GM12874 (cell line): ENCODE measurements around the gene MARK2.
A peak's percentile ranks its signal among the peaks of the same experiment; 100 is the strongest.

ENCODE experiments used
- TF ChIP-seq, protein P1 (sequence below): IDR thresholded peaks from 2 replicates; pipeline ENCODE4 v1.5.1; 2011; ENCODE audit warnings: low read depth, mild to moderate bottlenecking, control low read depth, low read length, moderate library complexity; ENCODE audit not compliant: insufficient read depth

MARK2 gene

DNA sequence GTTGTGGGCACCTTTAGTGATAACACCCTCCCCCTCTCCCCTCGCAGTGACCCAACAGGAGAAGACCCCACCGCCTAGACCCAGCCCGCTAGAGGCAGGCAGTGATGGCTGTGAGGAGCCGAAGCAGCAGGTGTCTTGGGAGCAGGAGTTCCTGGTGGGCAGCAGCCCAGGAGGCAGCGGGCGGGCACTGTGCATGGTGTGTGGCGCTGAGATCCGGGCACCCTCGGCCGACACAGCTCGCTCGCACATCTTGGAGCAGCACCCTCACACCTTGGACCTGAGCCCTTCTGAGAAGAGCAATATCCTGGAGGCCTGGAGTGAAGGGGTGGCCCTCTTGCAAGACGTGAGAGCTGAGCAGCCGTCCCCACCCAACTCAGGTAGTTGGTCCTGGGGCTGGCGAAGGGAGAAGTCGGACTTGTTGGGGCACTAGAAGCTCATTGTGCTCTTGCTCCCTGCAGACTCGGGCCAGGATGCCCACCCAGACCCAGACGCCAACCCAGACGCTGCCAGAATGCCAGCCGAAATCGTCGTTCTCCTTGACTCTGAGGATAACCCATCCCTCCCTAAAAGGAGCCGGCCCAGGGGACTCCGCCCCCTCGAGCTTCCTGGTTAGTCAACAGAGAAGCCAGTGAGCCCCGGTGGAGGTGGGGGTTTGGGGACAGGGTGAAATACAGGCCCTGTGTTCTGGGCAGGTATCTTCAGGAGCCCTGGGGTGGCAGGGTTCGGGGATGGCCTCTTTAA lies 21.0 kb upstream of the MARK2 start:
- TF ChIP-seq, protein P1, sequence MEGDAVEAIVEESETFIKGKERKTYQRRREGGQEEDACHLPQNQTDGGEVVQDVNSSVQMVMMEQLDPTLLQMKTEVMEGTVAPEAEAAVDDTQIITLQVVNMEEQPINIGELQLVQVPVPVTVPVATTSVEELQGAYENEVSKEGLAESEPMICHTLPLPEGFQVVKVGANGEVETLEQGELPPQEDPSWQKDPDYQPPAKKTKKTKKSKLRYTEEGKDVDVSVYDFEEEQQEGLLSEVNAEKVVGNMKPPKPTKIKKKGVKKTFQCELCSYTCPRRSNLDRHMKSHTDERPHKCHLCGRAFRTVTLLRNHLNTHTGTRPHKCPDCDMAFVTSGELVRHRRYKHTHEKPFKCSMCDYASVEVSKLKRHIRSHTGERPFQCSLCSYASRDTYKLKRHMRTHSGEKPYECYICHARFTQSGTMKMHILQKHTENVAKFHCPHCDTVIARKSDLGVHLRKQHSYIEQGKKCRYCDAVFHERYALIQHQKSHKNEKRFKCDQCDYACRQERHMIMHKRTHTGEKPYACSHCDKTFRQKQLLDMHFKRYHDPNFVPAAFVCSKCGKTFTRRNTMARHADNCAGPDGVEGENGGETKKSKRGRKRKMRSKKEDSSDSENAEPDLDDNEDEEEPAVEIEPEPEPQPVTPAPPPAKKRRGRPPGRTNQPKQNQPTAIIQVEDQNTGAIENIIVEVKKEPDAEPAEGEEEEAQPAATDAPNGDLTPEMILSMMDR = no peak

DNA sequence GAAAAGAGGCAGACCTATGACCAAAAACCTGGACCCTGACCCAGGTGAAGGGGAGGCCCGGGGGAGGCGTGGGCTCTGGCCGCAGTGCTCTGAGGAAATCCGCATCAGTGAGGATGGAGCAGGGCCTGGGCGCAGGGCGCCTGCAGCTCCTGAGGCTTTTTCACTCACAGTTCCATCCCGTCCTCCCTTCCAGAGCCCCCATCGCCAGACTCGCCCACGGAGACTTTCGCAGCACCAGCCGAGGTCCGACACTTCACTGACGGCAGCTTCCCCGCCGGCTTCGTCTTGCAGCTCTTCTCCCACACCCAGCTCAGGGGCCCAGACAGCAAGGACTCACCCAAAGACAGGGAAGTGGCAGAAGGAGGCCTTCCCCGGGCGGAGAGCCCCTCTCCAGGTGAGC lies 20.3 kb upstream of the MARK2 start:
- TF ChIP-seq, protein P1 = no peak

DNA sequence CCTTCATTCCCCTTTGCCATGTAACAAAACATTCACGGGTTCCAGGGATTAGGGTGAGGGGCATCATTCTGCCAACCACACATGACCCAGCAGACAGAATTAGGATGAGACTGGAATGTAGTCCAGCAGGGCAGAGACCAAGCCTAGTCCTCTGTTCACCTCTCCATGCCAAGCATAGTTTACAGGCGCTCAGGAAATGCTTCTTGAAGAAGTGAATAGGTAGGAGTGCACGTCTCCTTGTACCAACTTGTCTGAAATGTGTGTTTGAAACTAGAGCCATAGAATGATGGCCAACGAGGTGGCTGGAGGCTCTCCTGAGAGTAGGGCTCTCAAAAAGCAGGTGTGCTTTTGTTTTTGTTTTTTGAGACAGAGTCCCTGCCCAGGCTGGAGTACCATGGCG lies 17.5 kb upstream of the MARK2 start:
- TF ChIP-seq, protein P1 = no peak

DNA sequence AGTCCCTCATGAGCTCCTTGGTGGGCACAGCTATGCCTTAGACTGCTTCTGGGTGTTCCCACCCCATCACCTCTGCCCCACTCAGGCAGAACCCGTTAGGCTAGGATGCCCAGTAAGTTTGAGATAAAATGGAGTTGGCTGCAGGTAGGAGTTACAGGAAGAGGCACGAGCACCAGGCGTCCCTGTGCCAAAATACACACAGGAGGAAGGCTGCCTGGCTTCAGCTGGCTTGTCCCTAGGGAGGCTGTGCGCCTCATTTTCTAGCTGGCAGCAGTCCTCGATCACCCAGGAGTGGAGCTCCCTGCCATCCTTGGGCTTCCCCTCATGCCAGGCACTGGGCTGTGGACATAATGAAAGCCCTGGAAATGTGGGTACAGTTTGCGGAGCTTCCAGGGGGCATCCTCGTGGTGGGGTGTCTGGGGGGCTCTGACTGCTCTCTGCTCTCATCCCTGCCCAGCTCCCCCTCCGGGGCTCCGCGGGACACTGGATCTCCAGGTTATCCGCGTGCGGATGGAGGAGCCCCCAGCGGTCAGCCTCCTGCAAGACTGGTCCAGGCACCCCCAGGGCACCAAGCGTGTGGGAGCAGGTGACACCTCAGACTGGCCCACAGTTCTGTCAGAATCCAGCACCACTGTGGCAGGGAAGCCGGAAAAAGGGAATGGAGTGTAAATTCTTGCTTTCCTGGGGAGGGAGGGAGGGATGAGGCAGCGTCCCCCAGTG lies 12.3 kb upstream of the MARK2 start:
- TF ChIP-seq, protein P1 = no peak

DNA sequence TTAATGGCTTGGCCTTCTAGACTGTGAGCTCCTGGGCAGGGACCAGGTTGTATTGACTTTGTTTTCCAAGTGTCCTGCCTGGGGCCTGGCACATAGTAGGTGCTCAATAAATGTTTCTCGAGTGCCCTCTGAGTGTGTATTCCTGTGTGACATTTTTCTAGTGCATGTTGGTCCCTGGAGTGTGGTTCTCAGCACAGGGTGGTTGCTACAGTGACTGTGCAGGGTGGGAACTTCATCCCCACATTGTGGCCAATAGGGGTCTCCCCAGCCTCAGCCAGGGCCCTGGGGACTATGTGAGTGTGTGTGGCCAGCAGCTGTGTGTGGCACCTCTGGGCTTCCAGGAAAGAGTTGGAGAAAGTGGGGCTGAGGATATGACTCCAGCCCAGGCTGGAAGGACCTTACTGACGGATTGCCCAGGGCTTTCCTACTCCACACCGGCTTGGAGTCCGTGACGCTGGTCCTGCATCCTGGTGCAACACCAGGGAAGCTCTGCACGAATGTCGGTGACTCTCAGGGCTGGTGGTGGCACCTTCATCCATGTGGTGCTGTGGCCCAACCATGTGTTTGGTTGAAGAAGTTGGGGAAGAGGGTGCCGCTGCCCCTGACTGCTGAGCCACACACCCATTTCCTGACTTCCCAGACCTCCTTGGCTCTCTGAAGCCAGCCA lies 9.0 kb upstream of the MARK2 start:
- TF ChIP-seq, protein P1 = peak; percentile 35

DNA sequence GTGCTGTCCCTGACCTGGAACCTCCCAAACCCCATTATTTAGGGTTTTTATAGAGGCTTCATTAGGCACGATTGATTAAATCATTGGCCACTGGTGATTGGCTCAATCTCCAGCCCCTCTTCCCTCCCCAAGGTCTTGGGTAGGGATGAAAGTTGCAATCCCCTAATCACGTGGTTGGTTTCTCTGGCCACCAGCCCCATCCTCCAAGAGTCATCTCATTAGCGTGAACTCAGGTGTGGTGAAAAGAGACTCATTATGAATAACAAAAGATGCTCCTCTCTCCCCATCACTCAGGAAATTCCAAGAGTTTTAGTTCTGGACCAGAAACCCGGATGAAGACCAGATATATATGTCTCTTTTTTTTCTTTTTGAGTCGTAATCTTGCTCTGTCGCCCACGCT lies 7.6 kb upstream of the MARK2 start:
- TF ChIP-seq, protein P1 = no peak

DNA sequence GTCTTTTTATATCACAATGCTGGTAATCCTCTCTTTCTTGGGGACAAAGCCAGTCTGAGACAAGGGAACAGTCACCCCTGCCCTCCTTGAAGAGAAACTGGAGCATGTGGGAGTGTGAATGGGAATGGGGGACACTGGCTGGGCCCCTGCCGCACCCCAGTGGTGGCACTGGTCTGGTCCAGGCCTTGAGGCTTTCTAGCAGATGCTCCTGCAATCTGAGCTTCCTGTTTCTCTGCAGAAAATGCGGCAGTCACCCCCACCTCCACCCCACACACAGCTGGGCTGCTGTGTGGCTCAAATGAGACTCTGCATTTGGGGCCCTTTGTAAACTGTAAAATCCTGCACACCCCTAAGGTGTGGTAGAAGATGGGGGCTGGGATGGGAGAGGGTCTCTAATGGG lies 6.6 kb upstream of the MARK2 start:
- TF ChIP-seq, protein P1 = no peak
